Measurements from ENCODE around the gene PDS5A. TPM values are rescaled to one million over a fixed set of nuclear protein-coding genes. Genes with fewer than 3 reads are reported as not detected.

The PDS5A gene
- total and polyA plus RNA-seq, 2 of the 13 experiments (the other 11 are each of a cell fraction or from before 2014, with no cell fraction given): 31.8 to 57.0 TPM

DNA sequence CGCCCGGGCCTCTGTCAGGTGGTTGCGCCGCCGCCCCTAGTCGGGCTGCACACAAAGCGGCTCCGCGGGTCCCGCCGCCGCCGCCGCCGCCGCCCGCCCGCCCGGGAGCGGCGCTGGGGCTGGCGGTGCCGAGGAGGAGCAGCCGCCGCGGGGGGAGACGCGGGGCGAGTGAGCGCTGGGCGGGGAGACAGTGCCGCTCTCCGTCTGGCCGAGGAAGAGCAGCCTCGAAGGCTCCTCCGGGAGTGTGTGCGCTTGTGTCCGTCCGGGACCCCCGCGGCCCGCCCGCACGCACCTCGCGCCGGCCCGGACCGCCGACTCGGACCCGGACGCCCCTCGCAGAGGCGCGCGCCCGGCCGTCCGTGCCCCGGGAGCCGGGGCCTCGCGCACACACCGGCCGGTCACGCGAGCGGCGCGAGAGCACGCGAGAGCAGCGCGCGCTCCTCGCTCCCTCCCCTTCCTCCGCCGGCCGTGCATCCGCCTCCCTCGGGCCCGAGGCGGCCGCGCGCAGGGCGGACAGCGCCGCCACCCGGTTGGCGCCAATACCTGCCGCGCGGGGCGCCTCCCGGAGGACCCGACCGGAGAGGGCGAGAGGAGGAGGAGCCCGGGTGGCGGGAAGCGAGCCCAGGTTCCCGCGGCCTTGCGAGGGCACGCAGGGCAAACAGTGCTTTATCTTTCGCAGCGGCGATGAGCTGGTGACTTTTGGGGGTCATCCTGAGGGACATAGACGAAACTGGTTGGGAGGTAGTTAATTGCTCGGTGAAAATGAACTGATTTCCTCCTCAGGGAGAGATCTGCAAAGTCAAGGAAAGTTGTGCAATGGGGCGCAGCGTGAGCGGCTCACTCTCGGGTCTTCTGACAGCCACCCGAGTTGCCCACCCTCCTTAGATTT, at the start of gene PDS5A (continued):
- TF ChIP-seq, protein P1, sequence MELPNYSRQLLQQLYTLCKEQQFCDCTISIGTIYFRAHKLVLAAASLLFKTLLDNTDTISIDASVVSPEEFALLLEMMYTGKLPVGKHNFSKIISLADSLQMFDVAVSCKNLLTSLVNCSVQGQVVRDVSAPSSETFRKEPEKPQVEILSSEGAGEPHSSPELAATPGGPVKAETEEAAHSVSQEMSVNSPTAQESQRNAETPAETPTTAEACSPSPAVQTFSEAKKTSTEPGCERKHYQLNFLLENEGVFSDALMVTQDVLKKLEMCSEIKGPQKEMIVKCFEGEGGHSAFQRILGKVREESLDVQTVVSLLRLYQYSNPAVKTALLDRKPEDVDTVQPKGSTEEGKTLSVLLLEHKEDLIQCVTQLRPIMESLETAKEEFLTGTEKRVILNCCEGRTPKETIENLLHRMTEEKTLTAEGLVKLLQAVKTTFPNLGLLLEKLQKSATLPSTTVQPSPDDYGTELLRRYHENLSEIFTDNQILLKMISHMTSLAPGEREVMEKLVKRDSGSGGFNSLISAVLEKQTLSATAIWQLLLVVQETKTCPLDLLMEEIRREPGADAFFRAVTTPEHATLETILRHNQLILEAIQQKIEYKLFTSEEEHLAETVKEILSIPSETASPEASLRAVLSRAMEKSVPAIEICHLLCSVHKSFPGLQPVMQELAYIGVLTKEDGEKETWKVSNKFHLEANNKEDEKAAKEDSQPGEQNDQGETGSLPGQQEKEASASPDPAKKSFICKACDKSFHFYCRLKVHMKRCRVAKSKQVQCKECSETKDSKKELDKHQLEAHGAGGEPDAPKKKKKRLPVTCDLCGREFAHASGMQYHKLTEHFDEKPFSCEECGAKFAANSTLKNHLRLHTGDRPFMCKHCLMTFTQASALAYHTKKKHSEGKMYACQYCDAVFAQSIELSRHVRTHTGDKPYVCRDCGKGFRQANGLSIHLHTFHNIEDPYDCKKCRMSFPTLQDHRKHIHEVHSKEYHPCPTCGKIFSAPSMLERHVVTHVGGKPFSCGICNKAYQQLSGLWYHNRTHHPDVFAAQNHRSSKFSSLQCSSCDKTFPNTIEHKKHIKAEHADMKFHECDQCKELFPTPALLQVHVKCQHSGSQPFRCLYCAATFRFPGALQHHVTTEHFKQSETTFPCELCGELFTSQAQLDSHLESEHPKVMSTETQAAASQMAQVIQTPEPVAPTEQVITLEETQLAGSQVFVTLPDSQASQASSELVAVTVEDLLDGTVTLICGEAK (IDR thresholded peaks at IDR 0.05): no peak
- TF ChIP-seq, protein P1 (CRISPR knock-in tag; IDR thresholded peaks at IDR 0.05): peak; percentile 46; the same call in 1 of the 2 replicates
- TF ChIP-seq NR2F6 (IDR thresholded peaks at IDR 0.05): no peak
- TF ChIP-seq NR2F6 (CRISPR knock-in tag; IDR thresholded peaks at IDR 0.05): peak; percentile 73
- no peak for TF ChIP-seq ATF1 (CRISPR knock-in tag; IDR thresholded peaks at IDR 0.05)
- TF ChIP-seq YEATS2 (CRISPR knock-in tag; IDR thresholded peaks at IDR 0.05; ENCODE audit: borderline replicate concordance): peak; percentile 86
- TF ChIP-seq, protein P2, sequence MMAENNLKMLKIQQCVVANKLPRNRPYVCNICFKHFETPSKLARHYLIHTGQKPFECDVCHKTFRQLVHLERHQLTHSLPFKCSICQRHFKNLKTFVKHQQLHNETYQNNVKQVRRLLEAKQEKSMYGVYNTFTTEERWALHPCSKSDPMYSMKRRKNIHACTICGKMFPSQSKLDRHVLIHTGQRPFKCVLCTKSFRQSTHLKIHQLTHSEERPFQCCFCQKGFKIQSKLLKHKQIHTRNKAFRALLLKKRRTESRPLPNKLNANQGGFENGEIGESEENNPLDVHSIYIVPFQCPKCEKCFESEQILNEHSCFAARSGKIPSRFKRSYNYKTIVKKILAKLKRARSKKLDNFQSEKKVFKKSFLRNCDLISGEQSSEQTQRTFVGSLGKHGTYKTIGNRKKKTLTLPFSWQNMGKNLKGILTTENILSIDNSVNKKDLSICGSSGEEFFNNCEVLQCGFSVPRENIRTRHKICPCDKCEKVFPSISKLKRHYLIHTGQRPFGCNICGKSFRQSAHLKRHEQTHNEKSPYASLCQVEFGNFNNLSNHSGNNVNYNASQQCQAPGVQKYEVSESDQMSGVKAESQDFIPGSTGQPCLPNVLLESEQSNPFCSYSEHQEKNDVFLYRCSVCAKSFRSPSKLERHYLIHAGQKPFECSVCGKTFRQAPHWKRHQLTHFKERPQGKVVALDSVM (CRISPR knock-in tag; IDR thresholded peaks at IDR 0.05): peak; percentile 49; the same call in 1 of the 2 replicates
- TF ChIP-seq, protein P3, sequence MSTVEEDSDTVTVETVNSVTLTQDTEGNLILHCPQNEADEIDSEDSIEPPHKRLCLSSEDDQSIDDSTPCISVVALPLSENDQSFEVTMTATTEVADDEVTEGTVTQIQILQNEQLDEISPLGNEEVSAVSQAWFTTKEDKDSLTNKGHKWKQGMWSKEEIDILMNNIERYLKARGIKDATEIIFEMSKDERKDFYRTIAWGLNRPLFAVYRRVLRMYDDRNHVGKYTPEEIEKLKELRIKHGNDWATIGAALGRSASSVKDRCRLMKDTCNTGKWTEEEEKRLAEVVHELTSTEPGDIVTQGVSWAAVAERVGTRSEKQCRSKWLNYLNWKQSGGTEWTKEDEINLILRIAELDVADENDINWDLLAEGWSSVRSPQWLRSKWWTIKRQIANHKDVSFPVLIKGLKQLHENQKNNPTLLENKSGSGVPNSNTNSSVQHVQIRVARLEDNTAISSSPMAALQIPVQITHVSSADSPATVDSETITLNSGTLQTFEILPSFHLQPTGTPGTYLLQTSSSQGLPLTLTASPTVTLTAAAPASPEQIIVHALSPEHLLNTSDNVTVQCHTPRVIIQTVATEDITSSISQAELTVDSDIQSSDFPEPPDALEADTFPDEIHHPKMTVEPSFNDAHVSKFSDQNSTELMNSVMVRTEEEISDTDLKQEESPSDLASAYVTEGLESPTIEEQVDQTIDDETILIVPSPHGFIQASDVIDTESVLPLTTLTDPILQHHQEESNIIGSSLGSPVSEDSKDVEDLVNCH (CRISPR knock-in tag; IDR thresholded peaks at IDR 0.05): no peak
- TF ChIP-seq, protein P4, sequence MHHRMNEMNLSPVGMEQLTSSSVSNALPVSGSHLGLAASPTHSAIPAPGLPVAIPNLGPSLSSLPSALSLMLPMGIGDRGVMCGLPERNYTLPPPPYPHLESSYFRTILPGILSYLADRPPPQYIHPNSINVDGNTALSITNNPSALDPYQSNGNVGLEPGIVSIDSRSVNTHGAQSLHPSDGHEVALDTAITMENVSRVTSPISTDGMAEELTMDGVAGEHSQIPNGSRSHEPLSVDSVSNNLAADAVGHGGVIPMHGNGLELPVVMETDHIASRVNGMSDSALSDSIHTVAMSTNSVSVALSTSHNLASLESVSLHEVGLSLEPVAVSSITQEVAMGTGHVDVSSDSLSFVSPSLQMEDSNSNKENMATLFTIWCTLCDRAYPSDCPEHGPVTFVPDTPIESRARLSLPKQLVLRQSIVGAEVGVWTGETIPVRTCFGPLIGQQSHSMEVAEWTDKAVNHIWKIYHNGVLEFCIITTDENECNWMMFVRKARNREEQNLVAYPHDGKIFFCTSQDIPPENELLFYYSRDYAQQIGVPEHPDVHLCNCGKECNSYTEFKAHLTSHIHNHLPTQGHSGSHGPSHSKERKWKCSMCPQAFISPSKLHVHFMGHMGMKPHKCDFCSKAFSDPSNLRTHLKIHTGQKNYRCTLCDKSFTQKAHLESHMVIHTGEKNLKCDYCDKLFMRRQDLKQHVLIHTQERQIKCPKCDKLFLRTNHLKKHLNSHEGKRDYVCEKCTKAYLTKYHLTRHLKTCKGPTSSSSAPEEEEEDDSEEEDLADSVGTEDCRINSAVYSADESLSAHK (CRISPR knock-in tag; IDR thresholded peaks at IDR 0.05; ENCODE audit: borderline replicate concordance): 0 out of 2 replicates have a peak, but pooled peaks have one; percentile 34
- TF ChIP-seq POLR2AphosphoS5 (IDR thresholded peaks at IDR 0.05; ENCODE audit: low read depth, low read length): peak; percentile 47
- TF ChIP-seq, protein P5, sequence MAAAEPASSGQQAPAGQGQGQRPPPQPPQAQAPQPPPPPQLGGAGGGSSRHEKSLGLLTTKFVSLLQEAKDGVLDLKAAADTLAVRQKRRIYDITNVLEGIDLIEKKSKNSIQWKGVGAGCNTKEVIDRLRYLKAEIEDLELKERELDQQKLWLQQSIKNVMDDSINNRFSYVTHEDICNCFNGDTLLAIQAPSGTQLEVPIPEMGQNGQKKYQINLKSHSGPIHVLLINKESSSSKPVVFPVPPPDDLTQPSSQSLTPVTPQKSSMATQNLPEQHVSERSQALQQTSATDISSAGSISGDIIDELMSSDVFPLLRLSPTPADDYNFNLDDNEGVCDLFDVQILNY (CRISPR knock-in tag; conservative IDR thresholded peaks at IDR 0.05): peak; percentile 97

Data from HepG2 (cell line).